HCT116 (cell line): ENCODE data around the gene INHBA. TPM values are rescaled to one million over a fixed set of nuclear protein-coding genes. Genes with fewer than 3 reads are reported as not detected.

ENCODE experiments used
- ATAC-seq: fragments of 200-7000 bp; cut with Tn5 transposase; 2 replicates; pipeline ENCODE4 v1.9.1; 2020; ENCODE audit warnings: mild to moderate bottlenecking, moderate library complexity
- BruUV-seq: library from RNA; stranded (reverse); fragments of 400-500 nt; replicated peaks from 2 replicates; lab custom pipeline; 2021; lab: Mats Ljungman, UMichigan
- CTCF ChIA-PET: fragments of 300-600 bp; sonication (Branson Sonifier 250); formaldehyde crosslinking; loops from one replicate; lab custom pipeline; 2021; ENCODE audit warnings: antibody characterized with exemption; lab: Charles Lee
- POLR2A ChIA-PET: fragments of 300-600, 350-600 bp; sonication (Branson Sonifier 250); formaldehyde crosslinking; loops from one replicate; lab custom pipeline; 2021; ENCODE audit warnings: antibody characterized with exemption; lab: Charles Lee
- RAD21 ChIA-PET, 2 experiments: fragments of 300-600 bp; sonication (Branson Sonifier 250); formaldehyde crosslinking; loops; one replicate each; lab custom pipeline; 2023; ENCODE audit warnings: low total read pairs in 2 of 2; ENCODE audit not compliant: uncharacterized antibody in 2 of 2, unreplicated experiment in 2 of 2, low non-redundant PET in 1 of 2; lab: Charles Lee
- DNase-seq: peaks from one replicate; pipeline ENCODE4 v3.0.0-alpha.2; 2010; ENCODE audit warnings: low read depth, low spot score
- H2AFZ ChIP-seq: fragments of 200-600 bp; shearing (Covaris generic), sonication (generic); 2 replicates; pipeline ENCODE4 v1.6.1; 2017; ENCODE audit warnings: low read depth, mixed run types, mixed read lengths, antibody characterized with exemption, low read length; ENCODE audit not compliant: poor library complexity, severe bottlenecking
- H3K27ac ChIP-seq: 2 replicates; pipeline ENCODE4 v1.5.1; 2012; ENCODE audit warnings: low read depth, low read length
- H3K27me3 ChIP-seq: fragments of 200-600 bp; sonication (generic); 2 replicates; pipeline ENCODE4 v1.6.1; 2016; ENCODE audit warnings: mixed run types, low read length, mixed read lengths; ENCODE audit not compliant: insufficient read depth
- H3K36me3 ChIP-seq, 2 experiments: fragments of 200-500 bp in 1 of 2; fragments of 200-600 bp in 1 of 2; sonication (Bioruptor generic) in 1 of 2; sonication (generic) in 1 of 2; 2 replicates each; pipeline versions ENCODE4 v1.5.1 to v1.6.1; 2014 to 2016; ENCODE audit warnings: low read length in 2 of 2, inconsistent platforms in 1 of 2, mixed read lengths in 1 of 2, mixed run types in 1 of 2; ENCODE audit not compliant: insufficient read depth in 2 of 2, control insufficient read depth in 1 of 2
- H3K4me1 ChIP-seq, 2 experiments: fragments of 200-600 bp in 1 of 2; sonication (generic) in 1 of 2; 2 replicates each; pipeline versions ENCODE4 v1.5.1 to v1.6.1; 2012 to 2017; ENCODE audit warnings: low read length in 2 of 2, inconsistent platforms in 1 of 2, mild to moderate bottlenecking in 1 of 2, mixed read lengths in 1 of 2, mixed run types in 1 of 2, moderate library complexity in 1 of 2; ENCODE audit not compliant: insufficient read depth in 2 of 2, control insufficient read depth in 1 of 2
- H3K4me2 ChIP-seq: fragments of 200-600 bp; sonication (generic); 2 replicates; pipeline ENCODE4 v1.6.1; 2017; ENCODE audit warnings: mixed run types, low read length, mixed read lengths
- H3K4me3 ChIP-seq, 2 experiments: fragments of 200-600 bp in 1 of 2; sonication (generic) in 1 of 2; replicated peaks in 1 of 2; 2 replicates each; pipeline ENCODE4 v1.5.1; 2011 to 2016; ENCODE audit warnings: low read length in 2 of 2, control low read depth in 1 of 2, low read depth in 1 of 2, mild to moderate bottlenecking in 1 of 2, mixed read lengths in 1 of 2, mixed run types in 1 of 2
- H3K79me2 ChIP-seq: fragments of 200-600 bp; sonication (generic); 2 replicates; pipeline ENCODE4 v1.6.1; 2017; ENCODE audit warnings: mild to moderate bottlenecking, mixed run types, low read length, moderate library complexity, mixed read lengths; ENCODE audit not compliant: insufficient read depth
- H3K9ac ChIP-seq: fragments of 200-600 bp; sonication (generic); 2 replicates; pipeline ENCODE4 v1.6.1; 2016; ENCODE audit warnings: low read length, mixed read lengths
- H3K9me2 ChIP-seq: fragments of 200-600 bp; sonication (generic), shearing (Covaris generic); 2 replicates; pipeline ENCODE4 v1.6.1; 2017; ENCODE audit warnings: mixed run types, mild to moderate bottlenecking, moderate library complexity; ENCODE audit not compliant: insufficient read depth
- H3K9me3 ChIP-seq, 2 experiments: fragments of 200-500 bp in 1 of 2; fragments of 200-600 bp in 1 of 2; sonication (Bioruptor generic) in 1 of 2; sonication (generic) in 1 of 2; 2 replicates each; pipeline ENCODE4 v1.6.1; 2014 to 2017; ENCODE audit warnings: low read length in 2 of 2, mixed read lengths in 2 of 2, inconsistent platforms in 1 of 2, low read depth in 1 of 2, mild to moderate bottlenecking in 1 of 2, mixed run types in 1 of 2, moderate library complexity in 1 of 2; ENCODE audit not compliant: control insufficient read depth in 1 of 2, insufficient read depth in 1 of 2
- H4K20me1 ChIP-seq: fragments of 200-600 bp; sonication (generic), shearing (Covaris generic); 2 replicates; pipeline ENCODE4 v1.6.1; 2017; ENCODE audit warnings: mixed run types, mild to moderate bottlenecking, moderate library complexity; ENCODE audit not compliant: insufficient read depth
- EGR1 ChIP-seq: IDR thresholded peaks from 2 replicates; pipeline ENCODE4 v1.6.1; 2012; ENCODE audit warnings: low read depth
- POLR2AphosphoS5 ChIP-seq: IDR thresholded peaks from 2 replicates; pipeline ENCODE4 v1.6.1; 2011; ENCODE audit warnings: mild to moderate bottlenecking, low read depth, low read length, moderate library complexity
- intact Hi-C: fragments of 100-400 bp; cut with micrococcal nuclease; formaldehyde crosslinking; loops from 2 replicates; pipeline ENCODE4 v1.10.0; 2022
- total RNA-seq: library from RNA; stranded (reverse); gene quantifications from one replicate; pipeline ENCODE4 v1.2.1, GENCODE V29; 2021; ENCODE audit not compliant: unreplicated experiment
- TF ChIP-seq, protein P1 (sequence below): IDR thresholded peaks from 2 replicates; pipeline ENCODE4 v1.6.1; 2012; ENCODE audit warnings: low read depth

Gene INHBA
- total RNA-seq, 1 experiment from 2014 or later, result 0.10 TPM

DNA sequence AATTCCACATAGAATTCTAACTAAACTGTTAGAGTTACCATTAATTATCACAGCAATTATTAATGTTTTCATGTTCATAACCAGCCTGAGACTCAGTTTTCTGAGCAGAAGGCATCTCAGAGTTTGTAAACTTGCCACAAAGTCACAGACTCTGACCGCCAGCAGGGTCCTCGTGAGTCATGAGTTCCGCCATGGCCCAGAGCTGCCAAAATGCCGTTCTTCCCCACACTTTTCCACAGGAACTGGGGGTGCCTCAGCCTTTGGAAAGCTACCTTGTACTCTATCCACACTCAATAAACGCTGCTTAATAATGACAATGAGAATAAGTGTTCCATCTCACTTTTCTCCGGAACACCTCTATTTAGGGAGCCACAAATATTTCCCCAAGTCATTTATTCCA lies 22.1 kb upstream of the INHBA start:
- no peaks in the 10 kb centered on the region for H3K79me2 ChIP-seq
- RAD21 ChIA-PET, result no interaction called here
- no peak overlapping the region for H3K4me2 ChIP-seq
- H3K4me3 ChIP-seq, result no peak overlapping the region
- H2AFZ ChIP-seq, result no peak overlapping the region
- TF ChIP-seq EGR1, result no peak
- TF ChIP-seq, protein P1, sequence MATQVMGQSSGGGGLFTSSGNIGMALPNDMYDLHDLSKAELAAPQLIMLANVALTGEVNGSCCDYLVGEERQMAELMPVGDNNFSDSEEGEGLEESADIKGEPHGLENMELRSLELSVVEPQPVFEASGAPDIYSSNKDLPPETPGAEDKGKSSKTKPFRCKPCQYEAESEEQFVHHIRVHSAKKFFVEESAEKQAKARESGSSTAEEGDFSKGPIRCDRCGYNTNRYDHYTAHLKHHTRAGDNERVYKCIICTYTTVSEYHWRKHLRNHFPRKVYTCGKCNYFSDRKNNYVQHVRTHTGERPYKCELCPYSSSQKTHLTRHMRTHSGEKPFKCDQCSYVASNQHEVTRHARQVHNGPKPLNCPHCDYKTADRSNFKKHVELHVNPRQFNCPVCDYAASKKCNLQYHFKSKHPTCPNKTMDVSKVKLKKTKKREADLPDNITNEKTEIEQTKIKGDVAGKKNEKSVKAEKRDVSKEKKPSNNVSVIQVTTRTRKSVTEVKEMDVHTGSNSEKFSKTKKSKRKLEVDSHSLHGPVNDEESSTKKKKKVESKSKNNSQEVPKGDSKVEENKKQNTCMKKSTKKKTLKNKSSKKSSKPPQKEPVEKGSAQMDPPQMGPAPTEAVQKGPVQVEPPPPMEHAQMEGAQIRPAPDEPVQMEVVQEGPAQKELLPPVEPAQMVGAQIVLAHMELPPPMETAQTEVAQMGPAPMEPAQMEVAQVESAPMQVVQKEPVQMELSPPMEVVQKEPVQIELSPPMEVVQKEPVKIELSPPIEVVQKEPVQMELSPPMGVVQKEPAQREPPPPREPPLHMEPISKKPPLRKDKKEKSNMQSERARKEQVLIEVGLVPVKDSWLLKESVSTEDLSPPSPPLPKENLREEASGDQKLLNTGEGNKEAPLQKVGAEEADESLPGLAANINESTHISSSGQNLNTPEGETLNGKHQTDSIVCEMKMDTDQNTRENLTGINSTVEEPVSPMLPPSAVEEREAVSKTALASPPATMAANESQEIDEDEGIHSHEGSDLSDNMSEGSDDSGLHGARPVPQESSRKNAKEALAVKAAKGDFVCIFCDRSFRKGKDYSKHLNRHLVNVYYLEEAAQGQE, result no peak
- intact Hi-C loops, result no loop called here
- DNase-seq (no peak), ATAC-seq (no peak)
- CTCF ChIA-PET, result interaction anchor here (1.8 kb wide), 1 partner anchor 13 kb away, joined by 7 read pairs; no protein-coding TSS in a partner anchor
- no peaks in the 10 kb centered on the region for H3K36me3 ChIP-seq
- H3K9ac ChIP-seq, result no peak overlapping the region
- no peaks in the 10 kb centered on the region for H4K20me1 ChIP-seq
- 0 out of 2 replicates have a peak, but pooled peaks cover 4% of the 10 kb centered on the region for H3K27me3 ChIP-seq
- no peaks in the 10 kb centered on the region for H3K9me3 ChIP-seq
- no peaks in the 10 kb centered on the region for H3K9me2 ChIP-seq
- H3K4me1 ChIP-seq, result no peaks in the 10 kb centered on the region
- POLR2A ChIA-PET, result no interaction called here
- BruUV-seq, result no TSS peak
- no peak overlapping the region for H3K27ac ChIP-seq

DNA sequence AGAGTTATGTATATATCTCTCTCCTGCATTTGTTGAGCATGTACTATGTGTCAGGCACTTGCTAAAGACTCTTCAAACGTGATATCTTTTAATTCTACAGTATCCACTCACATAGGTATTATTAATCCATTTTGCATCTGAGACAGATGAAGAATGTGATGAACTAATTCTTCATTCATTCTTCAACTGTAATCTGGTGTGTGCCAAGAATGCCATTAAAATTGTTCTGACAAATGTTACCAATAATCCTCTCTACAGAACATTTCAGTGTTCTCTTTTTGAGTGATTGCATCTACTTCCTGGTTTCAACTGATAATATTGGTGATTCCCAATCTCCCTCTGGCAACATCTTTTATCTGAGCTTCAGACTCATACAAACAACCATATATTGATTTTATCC lies 18.0 kb upstream of the INHBA start:
- Histone ChIP-seq H3K36me3 (no peaks in the 10 kb centered on the region), H3K4me2 (no peak overlapping the region), H3K9ac (no peak overlapping the region), H3K79me2 (no peaks in the 10 kb centered on the region), H3K27me3 (0 out of 2 replicates have a peak, but pooled peaks cover 4% of the 10 kb centered on the region), H2AFZ (no peak overlapping the region), H4K20me1 (no peaks in the 10 kb centered on the region), H3K9me2 (no peaks in the 10 kb centered on the region), H3K9me3 (no peaks in the 10 kb centered on the region), H3K4me1 (no peaks in the 10 kb centered on the region), H3K4me3 (no peak overlapping the region), H3K27ac (no peak overlapping the region)
- ChIA-PET CTCF (no interaction called here), POLR2A (no interaction called here), RAD21 (no interaction called here)
- DNase-seq (no peak), ATAC-seq (no peak)
- intact Hi-C loops, result no loop called here
- no TSS peak for BruUV-seq
- TF ChIP-seq POLR2AphosphoS5, result no peak
